Renal cortex interstitium (tissue), 11 donors: ENCODE results near the gene METTL9. TPM values are rescaled to one million over a fixed set of nuclear protein-coding genes. Genes with fewer than 3 reads are reported as not detected.
"Not testable (repeated sequence)": the region's sequence is repeated elsewhere in the genome, so short reads cannot be mapped to it uniquely, and the experiment has no call there.

Experiments
- DNase-seq, 11 donors: peaks; one replicate each; pipeline ENCODE4 v3.0.0-alpha.2; 2013; ENCODE audit warnings: low read depth in 9 of 11, low spot score in 4 of 11; ENCODE audit errors: extremely low read depth in 1 of 11
- polyA plus RNA-seq, 3 donors: library from polyadenylated mRNA; unstranded; fragments of 120-200 nt; gene quantifications; one replicate each; pipeline ENCODE4 v1.2.1, GENCODE V29; 2013; ENCODE audit not compliant: insufficient read length in 3 of 3

Gene METTL9
- polyA plus RNA-seq, 3 donors = 244 to 275 (median 249) TPM

- not testable (repeated sequence) for DNase-seq
Measured at GRCh38 chr16:21674456-21674855, 75.1 kb downstream of the METTL9 start.

- not testable (repeated sequence) for DNase-seq
Measured at GRCh38 chr16:21680714-21681113, 81.3 kb downstream of the METTL9 start.

- no peak for DNase-seq
Measured at GRCh38 chr16:21683184-21683583, 83.8 kb downstream of the METTL9 start.

DNA sequence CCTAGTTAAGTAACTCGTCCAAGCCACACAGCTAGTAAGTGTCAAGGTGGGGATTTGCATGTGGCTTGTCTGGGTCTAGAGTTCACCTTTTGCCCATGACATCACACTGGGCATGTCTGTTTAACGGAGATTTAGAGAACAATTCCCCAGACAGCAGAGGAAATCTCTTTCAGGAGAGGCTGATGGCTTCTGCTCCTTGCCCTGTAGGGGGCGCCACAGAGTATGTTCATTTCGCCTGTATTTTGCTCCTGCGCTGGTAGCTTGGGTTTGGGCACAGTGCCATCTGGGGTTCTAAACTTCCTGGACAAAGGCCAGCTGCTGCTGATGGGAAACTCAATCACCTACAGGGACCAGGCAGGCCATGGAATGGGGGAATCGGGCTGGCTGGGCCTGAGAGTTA, 84.8 kb downstream of the METTL9 start:
- no peak for DNase-seq

- peak in 8 of 11 donors; percentile 9 to 28 (median 18) for DNase-seq
Measured at GRCh38 chr16:21685034-21685455, 85.7 kb downstream of the METTL9 start.

DNA sequence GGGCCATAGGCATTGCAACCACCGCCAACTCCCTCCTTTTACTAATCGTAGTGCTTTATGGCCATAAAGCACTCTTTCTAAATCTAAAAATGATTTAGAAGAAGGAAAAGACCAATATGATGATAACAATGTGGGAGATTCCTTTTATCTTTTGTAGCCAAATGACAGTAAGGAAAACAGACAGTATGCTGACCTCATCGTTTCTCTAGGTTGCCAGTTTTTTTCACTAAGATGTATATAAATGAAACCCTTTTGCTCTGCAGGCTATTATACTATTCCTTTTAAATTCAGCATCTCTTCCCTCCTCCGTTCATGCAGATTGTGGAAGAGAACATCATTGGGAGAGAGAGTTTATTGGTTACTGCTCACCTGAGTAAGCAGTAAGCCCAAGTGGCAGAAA, 89.7 kb downstream of the METTL9 start:
- no peak for DNase-seq

GRCh38 chr16:21690967-21691366, 91.6 kb downstream of the METTL9 start:
- DNase-seq = not testable (repeated sequence)

DNA sequence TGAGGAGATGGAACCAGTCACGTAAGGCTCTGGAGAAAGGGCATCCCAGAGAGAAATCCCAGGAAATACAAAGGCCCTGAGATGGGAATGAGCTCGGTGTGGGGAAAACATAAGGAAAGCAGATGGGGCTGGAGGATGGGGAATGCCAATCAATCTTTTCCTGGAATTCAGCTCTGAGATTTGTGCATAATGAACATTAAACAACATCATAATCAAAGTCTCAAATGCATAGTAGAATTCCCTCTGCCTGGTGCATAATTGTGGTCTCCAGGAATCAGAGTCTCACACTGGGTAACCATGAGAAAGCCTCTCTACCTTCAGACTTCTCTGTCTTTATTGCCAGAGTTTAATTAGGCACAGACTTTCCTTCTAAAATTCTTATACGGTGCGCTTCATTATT, 95.2 kb downstream of the METTL9 start:
- DNase-seq = no peak

GRCh38 chr16:21697032-21697431, 97.7 kb downstream of the METTL9 start:
- no peak for DNase-seq

DNA sequence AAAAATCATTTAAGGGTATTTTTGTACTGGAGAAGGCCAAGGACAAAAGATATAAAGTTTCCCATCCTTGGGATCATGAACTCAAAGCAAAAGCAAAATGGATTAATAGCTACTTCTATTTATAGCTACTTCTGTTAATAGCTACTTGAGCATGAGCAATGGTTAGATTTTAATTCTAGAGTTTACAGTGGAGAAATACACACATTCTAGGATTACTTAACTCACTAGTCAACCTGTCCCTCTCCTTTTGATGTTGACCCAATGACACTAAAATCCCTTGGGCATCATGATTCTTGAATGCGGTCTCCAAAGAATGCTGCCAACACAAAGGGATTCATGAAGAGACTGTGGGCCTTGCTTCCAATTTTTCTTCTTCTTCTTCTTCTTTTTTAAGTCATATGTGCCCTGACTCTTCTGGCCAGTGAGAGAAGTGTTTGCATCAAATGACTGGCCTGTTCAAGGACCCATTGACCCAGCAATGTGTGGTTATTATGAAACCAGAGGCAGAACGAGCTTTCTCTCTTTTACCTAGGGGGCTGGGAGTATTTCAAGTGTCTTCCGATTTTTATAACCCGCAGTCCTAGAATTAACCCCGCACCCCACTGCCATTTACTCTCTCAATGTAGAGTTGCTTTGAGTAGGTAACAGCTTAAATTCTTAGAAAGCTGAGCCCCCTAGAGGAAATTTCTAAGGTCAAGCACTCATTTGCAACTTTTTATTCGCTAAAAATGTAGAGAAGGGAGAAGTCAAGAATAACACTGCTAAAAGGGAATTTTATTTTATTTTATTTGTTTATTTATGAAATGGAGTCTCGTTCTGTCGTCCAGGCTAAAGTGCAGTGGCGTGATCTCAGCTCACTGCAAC, 99.0 kb downstream of the METTL9 start:
- DNase-seq = no peak

DNA sequence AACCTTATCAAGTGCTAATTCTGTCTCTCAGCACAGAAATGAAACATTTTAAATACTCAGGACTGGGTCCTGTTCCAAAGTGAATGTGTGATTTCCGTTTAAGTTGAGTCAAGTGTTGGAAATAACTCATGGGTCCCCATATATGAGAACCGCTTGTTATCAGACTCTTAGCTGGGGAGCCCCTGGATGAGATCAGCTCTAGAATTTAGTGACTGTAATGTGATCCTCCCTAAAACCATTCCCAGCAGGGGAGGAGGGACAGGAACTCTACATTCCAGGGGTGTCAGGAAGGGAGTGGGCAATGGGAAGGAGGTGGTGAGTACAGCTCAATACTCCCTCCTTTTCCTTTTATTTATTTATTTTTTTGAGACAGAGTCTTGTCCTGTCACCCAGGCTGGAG, 101.9 kb downstream of the METTL9 start:
- DNase-seq = no peak

DNA sequence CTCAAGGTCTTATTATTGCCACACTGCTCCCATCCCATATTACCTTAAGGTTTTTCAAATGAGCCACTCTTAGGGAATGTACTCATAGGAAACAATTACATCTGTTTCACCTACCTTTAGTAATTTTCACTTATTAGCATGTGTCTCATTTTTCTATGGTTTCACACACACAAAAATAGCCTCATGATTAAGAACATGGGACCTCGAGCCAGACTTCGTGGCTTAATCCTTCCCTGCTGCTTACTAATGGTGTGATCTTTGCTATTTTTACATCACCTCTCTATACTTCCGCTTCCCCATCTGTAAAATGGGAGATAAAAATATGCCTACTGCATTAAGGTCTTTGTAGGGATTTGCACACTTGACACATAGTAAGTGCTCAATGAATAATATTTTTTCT, 102.9 kb downstream of the METTL9 start:
- DNase-seq = no peak

DNA sequence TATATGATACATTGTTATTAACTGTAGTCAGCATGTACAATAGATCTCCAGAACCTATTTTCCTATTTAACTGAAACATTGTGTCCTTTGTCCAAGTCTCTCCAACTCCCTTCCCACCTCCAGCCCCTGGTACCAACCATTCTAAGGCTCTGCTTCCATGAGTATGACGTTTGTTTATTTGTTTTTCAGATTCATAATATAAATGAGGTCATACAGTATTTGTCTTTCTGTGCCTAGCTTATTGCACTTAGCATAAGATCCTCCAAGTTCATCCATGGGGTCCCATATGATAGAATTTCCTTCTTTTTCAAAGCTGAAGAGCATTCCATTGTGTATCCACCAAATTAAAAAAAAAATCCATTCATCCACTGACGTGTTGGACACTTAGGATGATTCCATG, 103.8 kb downstream of the METTL9 start:
- DNase-seq = no peak

- no peak for DNase-seq
Measured at GRCh38 chr16:21703589-21704174, 104.3 kb downstream of the METTL9 start.

GRCh38 chr16:21704266-21704665, 104.9 kb downstream of the METTL9 start:
- DNase-seq = no peak

- no peak for DNase-seq
Measured at GRCh38 chr16:21704733-21705132, 105.4 kb downstream of the METTL9 start.

Other genes starting within 250 kb of the METTL9 start
- gene IGSF6, start 53.0 kb downstream of the METTL9 start, polyA plus RNA-seq = 1 to 10 TPM; 3.1 to 7.1 (median 3.2) TPM
- gene OTOA, start 64.4 kb downstream of the METTL9 start, polyA plus RNA-seq = under 1 TPM; 0.06 to 0.15 (median 0.11) TPM